Measurements from ENCODE around the gene CRK.
A peak's percentile ranks its signal among the peaks of the same experiment; 100 is the strongest.

CRK gene

DNA sequence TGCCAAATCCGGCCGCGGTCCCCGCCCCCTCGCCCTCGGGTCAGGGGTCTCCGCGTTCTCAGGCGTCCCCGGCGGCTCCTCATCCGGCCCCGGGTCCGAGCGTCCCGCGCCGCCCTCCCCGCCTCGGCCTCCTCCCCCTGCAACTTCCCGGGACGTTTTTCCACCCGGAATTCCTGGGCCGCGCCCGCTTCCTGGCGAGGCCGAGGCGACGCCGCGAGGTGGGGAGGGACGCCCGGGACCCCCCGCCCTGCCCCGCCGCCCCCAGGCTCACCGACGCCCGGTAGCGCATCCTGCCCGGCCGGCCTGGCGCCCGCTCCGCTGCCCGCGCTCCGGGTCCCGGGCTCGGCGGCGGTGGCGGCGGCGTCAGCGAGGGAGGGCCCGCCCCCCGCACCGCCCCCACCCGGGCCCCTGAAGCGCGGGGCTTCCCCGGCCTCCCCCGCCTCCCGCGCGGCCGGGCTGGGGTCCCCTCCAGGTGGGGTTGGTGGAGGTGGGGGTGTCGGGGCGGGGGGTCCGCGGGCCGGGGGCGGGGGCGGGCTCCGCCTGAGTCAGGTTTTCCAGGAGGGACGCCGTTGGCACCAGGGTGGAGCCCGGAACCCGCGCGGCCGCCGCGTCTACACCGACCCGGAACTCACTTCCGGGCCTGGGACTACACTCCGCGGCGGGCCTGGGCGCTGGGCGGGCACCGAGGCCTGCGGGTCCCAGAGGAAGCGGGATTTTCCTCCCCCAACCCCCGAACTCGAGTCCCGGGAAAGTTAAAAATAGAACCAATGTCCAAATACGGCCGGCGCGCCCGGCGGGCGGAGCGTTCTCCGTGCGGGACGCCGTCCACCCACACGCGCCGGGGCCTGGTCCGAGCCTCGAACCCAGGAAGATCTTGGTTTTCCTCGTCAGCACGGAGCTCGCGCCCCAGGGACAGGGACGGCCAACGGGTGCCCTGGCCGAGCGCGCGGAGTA lies 29.7 kb upstream of the CRK start:
- peak in 1 of 2 experiments; percentile 2 for DNase-seq

DNA sequence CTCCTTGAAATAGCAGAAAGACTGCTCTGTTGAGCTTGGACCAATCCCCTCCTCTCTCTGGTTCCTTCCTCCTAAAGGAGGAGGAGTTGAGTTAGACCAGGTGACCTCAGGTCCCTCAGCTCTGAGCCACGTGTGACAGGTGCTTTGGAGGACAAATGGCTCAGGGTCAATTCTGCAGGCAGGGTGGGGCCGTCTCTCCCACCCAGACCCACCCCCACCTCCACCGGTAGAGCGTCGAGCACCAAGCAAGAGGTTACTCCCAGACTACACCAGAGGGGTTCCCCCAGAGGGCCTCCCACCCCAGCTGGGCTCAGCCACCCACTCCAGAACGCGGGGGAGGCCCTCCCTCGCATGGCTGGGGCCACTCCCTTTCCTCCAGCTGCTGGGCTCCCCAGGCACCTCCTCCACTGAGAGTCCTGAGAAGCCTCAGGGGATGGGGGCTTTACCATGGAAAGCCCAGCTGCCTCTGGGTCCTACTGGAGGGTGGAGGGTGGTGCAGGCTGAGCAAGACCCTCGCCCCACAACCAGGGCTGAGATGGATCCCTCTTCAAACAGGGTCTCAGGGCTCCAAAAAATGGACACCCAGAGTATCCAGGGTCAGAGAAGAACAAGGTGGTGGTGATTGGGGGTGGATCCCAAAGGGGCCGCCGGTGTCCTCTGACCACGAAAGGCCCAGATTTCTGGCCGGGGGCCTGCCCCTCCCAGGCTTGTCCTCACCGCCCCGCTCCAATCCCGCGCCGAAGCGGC lies 28.8 kb upstream of the CRK start:
- peak in 1 of 2 experiments; percentile 14 for DNase-seq

DNA sequence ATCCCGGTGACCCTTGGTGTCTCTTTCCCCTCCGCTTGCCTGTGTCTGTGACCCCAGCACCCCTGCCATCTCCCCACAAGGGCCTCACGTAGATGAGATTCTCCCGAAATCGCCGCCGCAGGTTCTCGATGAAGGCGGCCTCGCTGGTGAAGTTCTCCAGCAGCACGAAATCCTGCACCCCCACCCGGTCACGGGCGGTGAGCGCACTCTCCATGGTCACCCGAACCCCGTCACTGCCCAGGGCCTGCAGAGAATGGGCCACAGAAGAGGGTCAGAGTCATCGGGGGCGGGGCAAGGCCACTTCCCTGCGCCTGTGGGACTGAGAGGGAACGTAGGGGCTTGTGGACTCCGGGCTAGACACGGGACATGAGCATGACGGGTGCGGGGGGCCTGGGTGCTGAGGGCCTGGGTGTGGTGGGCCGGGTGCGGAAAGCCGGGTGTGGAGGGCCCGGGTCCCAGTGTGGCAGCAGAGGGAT lies 28.1 kb upstream of the CRK start:
- no peak for DNase-seq

DNA sequence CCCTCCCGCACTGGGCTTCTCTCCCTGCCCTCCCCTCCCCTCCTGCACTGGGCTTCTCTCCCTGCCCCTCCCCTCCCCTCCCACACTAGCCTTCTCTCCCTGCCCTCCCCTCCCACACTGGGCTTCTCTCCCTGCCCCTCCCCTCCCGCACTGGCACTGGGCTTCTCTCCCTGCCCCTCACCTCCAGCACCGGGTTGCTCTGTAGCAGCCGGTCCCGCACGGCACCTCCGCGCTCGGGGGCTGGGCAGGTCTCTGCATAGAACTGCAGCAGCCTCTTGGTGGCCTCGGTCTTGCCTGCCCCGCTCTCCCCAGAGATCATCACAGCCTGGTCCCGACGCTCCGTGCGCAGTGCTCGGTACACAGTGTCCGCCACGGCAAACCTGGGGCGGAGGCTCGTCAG lies 26.6 kb upstream of the CRK start:
- DNase-seq: no peak

DNA sequence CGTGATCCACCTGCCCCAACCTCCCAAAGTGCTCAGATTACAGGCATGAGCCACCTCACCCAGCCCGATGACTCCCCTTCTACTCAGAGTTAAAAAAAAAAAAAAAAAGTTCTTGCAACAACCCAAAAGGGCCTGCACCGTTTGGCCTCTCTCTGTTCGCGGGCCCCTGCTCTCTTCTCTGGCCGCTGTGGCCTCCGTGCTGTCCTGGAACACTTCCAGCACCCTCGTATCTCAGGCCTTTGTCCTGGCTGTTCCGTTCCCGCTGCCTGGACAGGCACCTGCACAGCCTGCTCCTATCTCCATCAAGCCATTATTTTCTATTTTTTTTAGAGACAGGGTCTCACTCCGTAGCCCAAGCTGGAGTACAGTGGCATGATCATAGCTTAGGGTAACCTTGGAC lies 25.7 kb upstream of the CRK start:
- no peak for DNase-seq

DNA sequence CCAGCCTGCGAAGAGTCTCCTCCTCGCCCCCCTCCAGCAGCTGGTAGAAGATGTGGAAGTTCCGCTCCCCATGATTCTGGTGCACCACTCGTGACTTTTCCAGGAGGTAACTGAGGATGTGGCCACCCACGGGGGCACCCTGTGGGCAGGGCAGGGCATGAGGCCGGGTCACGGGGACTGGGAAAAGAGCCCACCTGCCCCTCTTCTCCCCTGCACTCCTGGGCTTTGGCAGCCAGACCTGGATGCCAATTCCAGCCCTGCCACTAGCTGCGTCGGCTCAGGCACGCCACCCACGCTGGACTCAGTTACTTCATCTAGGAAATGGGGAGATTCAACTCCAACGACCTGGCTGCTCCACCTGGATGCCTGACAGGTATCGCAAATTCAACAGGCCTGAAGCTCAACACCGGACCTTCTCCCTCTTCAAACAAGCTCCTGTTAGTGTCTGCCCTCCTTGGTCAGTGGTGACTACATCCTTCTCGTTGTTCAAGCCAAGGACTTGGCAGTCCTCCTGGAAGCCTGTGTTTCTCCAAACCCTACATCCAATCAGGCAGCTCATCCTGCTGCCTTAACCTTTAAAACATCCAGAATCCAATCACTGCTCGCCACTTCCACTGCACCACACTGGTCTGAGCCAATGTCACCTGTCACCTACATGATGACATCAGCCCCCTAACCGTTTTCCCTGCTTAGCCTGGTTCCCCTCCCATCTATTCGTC lies 24.9 kb upstream of the CRK start:
- no peak for DNase-seq

DNA sequence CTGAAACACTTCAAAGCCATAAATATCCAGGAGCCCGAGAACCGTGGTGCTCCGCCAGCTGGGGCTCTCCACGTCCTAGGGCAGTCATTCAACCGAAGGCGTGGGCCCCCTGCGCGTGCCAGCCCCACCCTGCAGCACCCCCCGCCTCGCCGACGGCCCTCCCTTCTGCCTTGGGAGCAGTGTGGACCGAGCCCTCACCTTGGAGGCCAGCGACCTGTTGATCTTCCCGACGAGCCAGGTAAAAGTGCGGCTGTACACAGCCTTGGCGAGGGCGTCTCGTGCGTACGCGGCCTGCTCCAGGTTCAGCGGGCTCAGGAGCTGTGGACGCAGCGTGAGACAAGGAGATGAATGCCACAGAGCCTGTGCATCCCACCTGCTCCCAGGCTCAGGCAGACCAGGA lies 22.4 kb upstream of the CRK start:
- no peak for DNase-seq

DNA sequence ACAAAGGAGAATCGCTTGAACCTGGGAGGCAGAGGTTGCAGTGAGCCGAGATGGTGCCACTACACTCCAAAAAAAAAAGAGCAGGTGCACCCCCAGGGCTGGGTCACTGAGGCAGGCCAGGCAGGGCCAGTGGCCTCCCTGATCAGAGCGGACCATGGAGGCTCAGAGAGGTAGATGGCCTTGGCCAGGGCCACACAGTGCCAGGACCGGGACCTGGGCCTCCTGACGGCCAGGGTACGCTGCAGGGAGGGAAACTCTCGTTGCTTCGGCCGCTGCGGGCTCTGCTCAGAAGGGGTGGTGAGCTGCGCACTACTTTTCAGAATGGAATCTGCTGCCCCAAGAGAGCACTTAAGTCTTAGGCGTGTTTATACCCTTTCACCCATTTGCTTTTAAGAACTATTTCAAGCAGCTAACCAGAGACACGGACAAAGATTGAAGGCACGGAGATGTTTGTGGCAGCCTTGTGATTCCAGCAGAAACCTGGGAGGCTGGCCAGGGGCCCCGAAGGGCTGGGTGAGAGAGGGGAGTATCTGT lies 19.4 kb upstream of the CRK start:
- no peak for DNase-seq

DNA sequence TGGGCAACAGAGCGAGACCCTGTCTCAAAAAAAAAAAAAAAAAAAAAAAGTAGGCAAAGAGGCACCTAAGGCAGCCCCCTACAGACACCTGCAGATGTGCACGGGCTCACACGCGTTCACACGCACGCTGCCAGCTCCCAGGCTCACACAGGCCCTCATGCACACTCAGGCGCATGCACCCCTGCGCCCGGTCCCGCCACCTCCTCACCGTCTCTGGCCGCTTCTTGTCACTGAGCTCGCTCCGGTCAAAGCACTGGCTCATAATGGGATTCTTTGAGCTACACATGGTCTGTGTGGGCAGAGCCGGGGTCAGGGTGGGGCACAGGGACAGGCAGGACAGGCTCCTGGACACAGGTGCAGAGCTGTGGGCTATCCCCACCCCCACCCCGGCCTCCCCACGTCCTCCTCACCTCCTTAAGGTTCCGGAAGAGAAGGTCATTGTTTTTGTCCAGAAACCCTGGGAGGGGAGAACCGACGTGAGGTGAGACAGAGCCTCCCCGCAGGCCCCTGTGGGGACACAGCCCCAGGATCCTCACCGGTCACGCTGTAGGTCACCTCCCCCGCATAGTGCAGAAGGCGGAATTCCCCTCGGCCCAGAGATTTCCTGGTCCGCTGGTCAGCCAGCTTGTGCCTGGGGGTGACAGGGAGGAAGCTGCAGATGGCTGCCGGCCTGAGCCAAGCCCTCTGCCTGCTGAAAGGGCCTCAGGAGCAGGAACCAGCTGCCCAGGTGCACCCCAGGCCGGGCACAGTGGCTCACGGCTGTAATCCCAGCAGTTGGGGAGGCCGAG lies 18.6 kb upstream of the CRK start:
- no peak for DNase-seq

DNA sequence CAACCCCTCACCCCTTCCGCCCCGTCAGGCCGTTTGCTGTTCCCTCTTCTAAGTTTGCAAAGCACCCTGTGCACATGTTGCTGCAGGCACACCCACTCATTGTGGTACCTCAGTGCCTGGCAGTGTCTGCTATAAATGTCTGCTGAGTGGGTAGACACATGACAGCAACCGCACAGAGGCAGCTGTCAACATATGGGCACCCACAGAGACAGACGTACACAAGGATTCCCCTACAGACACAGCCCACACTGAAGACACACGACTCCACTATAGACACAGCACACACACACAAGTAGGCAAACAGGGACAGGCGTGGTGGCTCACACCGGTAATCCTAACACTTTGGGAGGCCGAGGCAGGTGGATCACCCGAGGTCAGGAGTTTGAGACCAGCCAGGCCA lies 17.8 kb upstream of the CRK start:
- no peak for DNase-seq

DNA sequence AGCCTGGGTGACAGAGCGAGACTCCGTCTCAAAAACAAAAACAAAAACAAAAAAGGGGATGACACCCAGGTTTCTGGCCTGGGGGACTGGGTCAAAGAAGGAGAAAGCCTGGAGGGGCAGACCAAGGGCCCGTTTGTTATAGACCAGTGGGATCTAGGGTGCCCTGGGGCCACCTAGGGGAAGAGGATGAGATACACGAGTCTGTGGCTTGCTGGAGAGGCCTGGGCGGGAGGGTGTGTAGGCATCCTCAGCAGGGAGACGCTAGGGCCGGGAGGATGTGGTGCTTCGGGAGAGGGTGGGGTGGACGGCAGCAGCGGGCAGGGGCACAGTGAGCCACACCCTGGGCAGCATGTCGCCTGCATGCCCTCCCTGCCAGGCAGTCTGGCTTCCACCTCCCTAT lies 17.1 kb upstream of the CRK start:
- DNase-seq: no peak

DNA sequence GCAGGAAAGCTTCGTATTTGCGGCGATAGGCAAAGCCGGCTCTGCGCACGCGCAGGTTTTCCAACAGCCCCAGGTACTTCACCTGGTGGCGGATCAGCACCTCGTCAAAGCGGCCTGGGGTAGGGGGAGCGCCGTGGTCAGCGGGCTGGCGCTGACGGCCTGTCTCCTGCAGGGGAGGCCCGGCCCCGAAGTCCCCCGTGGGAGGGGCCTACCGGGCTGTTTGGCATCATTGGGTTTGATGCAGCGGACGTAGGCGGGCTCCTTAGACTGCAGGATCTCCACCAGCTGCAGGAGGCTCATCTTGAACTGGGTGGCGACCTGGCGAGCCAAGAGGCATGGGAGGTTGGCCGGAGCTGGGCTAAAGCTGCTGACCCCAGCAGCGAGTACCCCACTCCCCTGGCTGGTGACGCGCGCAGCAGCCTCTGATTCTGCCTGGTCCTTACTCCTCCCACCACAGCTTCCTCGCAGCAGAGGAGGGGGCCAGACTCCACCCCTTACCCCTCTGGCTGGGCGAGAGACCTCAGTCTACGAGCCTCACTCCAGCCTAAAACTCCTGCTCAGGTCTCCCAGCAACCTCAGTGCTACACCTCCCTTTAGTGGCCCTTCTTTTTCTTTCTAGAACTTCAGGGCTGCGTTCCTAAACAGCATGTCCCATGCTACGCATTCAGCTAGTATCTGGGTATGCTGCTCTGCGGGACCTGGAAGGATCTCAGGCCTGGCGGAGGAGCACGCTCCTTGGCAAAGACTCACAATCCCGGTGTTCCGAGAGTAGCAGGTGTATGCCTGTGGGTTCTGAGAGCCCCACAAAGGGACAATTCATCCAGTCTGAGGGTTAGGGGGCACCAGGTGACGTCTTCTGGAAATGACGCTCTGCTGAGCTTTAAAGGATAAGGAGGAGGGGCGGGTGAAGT lies 16.1 kb upstream of the CRK start:
- DNase-seq: no peak

DNA sequence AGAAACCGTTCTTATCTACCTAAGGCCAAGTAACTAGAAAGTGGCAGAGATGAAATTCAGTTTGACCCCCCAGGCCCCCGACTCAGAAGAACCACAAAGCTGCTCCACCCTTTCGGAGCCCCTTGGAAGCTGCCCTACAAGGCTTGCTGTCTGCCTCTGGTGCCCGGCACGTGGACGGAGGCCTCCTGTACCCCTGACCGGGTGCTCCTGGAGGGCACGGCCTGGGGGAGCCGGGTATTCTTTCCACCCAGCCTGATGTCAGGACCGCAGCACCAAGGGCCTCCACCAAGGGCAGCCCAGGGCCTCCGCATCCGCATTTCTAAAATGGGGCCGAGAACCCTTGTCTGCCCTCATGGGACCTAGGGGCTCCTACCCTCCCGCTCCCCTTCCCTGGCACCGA lies 15.5 kb upstream of the CRK start:
- DNase-seq: no peak

DNA sequence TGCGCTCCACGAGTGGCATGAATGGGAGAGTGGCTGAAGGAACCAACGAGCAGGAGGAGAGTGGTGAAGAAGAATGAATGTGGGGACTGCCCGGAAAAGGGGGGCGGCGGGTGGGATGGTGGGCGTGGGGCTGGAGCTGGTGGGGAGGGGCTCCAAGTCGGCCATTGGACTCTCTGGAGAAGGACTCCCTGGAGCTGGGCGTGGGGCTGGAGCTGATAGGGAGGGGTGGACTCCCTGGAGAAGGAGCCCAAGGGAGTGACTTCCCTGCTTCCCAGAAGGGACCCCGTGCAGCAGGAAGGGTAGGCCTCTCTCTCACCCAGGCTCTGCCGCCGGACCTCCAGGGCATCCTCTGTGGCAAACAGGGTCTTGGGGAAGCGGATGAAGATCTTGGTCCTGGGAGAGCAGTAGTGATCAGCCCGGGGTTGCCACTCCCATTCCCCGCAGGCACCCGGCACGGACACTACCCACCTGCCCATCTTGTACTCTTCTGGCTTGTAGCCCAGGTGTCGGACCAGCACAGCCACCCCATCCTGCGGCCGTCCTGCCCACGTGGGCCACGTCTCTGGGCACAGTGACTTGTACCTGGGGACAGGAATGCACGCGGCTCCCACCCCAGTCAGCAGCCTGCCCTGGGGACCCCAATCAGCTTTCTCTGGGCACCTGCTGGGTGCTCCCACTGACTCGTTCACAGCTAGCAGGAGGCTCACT lies 14.9 kb upstream of the CRK start:
- no peak for DNase-seq

DNA sequence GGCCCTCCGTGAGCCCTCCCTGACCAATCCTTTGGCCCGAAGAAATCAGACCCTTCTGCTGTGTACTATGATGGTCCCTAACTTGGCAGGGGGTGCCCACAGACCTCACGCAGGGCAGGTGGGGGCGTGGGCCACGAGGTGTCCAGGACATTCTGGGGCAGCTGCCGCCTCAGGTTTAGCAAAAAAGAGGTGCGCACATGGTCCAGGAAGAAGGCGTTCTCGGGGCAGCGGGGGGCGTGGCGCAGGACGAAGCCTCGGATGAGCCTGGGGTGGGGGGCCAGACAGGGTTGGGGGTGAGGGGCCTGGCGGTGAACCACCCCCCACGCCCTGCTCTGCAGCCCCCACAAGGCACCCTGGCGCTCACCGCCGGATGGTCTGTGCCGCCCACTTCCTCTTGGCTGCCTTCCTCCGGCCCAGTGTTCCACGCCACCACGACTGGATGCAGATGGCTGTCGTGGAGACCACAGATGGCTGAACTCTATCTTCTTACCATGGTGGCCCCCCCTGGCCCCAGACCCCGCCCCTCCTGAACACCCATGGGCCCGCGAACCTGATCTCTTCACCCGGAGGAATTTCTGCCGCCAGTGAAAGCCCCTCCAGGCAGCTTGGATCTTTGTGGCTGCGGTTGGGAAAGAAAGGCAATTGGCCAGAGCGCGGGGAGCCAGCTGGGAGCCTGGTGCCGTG lies 14.2 kb upstream of the CRK start:
- no peak for DNase-seq

DNA sequence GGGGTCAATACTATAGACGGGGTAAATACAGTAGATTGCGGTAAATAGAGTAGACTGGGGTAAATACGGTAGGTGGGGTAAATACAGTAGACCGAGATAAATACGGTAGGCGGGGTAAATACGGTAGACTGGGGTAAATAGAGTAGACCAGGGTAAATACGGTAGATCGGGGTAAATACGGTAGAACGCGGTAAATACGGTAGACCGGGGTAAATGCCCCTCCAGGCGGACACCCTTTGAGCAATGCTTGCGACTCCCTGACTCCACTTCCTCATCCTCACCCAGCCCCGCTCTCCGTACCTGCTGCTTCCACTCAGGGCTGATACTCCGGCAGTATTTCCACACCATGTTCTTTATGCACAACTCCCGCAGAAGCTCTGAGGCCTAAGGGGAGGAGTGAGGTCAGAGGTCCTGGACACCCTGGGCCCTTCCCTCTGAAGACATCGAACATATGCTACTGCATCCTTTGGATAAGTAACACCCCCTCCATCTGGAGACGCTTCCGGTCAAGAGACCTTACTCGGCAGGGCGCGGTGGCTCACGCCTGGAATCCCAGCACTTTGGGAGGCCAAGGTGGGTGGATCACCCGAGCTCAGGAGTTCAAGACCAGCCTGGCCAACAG lies 13.3 kb upstream of the CRK start:
- DNase-seq: no peak

DNA sequence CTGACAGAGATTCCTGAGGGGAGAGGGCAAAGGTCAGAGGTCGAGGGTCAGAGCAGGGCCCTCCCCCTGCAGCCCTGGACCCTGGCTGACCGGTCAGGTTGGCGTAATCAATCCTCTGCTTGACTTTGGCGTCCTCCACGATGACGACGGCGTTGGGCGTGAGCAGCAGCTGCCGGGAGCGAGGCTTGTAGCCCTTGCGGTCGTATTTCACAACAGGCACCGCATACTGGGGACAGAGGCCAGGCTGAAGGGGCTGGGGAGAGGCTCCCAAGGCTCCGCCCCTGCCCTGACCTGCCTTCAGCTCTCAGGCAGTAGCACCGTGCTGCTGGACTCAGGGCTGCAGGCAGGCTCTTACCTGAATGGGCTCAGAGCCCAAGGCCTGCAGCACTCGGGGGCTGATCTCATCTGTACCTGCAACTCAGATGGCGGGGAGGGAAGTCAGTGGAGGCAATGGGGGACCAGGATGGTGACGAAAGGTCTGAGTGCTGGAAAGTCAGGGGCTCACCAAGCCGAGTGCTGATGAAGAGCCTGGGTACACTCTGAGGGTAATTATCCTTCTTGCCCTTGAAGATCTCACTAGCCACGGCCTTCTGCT lies 12.0 kb upstream of the CRK start:
- DNase-seq: no peak

DNA sequence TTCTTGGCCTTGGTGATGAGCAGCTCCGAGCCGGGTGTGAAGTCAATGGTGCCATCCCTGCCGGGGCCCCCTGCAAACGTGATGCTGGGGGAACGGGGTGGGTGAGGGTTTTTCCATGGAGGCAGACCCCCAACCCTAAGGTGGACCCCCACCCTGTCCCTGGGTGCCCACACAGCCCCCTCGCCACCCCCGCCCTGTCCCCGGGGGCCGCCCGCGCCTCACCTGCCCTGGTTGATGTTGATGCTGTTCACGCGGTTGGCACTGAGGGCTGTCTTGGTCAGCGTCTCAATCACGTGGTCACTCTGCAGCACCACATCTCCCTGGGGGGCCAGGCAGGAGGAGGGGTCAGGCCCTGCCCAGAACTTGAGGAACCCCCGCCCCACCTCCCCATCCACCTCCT lies 11.2 kb upstream of the CRK start:
- DNase-seq: no peak

DNA sequence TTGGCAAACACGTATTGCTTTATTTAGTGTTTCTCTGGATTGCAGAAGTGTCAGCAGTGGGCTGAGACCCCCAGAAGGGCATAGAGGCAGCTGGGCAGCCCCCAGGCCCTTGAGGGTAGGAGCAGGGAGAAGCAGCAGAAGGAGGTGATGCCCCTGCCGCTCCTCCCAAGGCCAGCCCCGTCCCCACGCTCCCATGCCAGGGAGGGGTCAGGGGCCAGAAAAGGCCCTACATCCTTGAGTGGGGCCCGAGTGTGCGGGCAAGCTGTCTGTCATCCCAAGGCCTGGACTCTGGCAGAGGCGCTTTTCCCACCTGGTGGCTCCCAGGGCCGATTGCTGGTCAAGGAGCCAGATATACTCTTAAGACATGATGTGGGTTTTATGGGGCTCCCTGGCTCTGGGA lies 8.2 kb upstream of the CRK start:
- DNase-seq: no peak

Data from NCI-H2081 (cell line).